ENCODE results near the gene TMEM218.

The TMEM218 gene

DNA sequence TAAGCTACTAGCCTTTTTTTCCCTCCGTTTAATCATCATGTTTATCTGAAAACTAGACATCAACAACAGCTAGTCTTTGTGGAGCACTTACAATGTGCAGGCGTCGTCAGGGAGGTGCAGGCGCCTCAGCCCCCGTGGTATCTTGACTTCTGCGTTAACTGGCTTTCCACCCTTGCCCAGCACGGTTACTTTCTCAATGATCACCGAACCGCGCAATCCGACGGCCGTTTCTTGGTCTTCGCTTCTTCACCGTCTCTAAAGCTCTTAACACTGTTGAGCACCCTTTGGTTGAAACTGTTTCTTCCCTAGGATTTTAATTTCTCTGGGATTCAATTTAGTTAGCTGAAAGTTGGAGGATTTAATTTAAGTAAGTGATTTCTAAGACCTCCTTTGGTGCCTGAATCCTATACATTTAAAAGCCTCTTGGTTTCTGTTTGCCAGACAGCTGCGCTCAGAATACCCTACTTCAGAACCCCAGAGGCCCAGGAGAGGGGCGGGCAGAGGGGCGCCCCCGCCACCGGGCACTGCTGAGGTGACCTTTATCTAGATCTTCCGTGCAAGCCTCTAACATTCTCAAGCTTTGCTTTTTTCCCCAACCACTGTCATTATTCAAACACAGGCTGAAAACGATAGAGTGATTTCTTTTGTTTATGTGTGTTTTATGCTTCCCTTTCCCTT is 18.0 kb upstream of the TMEM218 start:
- H3K9me3 ChIP-seq, result no peaks in the 10 kb centered on the region
- no peak for DNase-seq
- H3K4me3 ChIP-seq, result no peak overlapping the region
- H3K36me3 ChIP-seq, result no peaks in the 10 kb centered on the region
- intact Hi-C loops (cut with DNase I; ENCODE audit: low total_unique reads), result no loop called here
- no peaks in the 10 kb centered on the region for H3K4me1 ChIP-seq
- H3K27ac ChIP-seq, result no peak overlapping the region
- H3K27me3 ChIP-seq, result peaks cover 0 to 11% of the 10 kb centered on the region in 2 donors
- TF ChIP-seq, protein P1, sequence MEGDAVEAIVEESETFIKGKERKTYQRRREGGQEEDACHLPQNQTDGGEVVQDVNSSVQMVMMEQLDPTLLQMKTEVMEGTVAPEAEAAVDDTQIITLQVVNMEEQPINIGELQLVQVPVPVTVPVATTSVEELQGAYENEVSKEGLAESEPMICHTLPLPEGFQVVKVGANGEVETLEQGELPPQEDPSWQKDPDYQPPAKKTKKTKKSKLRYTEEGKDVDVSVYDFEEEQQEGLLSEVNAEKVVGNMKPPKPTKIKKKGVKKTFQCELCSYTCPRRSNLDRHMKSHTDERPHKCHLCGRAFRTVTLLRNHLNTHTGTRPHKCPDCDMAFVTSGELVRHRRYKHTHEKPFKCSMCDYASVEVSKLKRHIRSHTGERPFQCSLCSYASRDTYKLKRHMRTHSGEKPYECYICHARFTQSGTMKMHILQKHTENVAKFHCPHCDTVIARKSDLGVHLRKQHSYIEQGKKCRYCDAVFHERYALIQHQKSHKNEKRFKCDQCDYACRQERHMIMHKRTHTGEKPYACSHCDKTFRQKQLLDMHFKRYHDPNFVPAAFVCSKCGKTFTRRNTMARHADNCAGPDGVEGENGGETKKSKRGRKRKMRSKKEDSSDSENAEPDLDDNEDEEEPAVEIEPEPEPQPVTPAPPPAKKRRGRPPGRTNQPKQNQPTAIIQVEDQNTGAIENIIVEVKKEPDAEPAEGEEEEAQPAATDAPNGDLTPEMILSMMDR (IDR thresholded peaks at IDR 0.05), result no peak

DNA sequence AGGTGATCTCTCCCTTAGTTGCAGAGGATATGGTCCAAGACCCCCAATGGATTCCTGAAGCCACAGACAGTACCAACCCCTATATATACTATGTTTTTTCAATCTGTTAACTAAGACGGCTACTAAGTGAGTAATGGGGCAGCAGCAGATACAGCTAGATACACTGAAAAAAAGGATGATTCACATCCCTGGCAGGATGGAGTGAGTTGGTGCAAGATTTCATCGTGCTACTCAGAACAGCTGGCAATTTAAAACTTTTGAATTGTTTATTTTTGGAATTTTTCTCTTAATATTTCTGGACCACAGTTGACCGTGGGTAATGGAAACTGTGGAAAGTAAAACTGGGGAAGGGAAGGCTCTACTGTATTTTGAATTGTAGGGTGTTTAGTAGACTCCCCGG is 17.0 kb upstream of the TMEM218 start:
- DNase-seq, result no peak
- TF ChIP-seq, protein P1 (IDR thresholded peaks at IDR 0.05), result no peak
- Histone ChIP-seq H3K4me1 (no peaks in the 10 kb centered on the region), H3K27me3 (peaks cover 0 to 11% of the 10 kb centered on the region in 2 donors), H3K36me3 (no peaks in the 10 kb centered on the region), H3K9me3 (no peaks in the 10 kb centered on the region), H3K27ac (no peak overlapping the region), H3K4me3 (no peak overlapping the region)
- intact Hi-C loops (cut with DNase I; ENCODE audit: low total_unique reads), result no loop called here

DNA sequence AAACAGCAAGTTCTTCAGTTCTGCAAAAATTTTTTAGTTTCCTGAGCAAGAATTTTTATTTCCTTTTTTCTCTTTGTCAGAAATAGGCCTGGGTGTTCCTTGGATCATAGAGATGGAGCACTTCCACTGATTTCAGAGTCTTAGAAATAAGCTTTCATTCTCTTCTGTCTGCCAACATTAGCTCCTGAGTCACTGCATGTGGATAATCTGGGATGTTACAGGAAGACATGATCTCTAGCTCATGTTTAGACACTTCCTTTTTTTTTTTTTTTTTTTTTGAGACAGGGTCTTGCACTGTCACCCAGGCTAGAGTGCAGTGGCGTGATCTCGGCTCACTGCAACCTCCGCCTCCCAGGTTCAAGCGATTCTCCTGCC is 13.2 kb upstream of the TMEM218 start:
- H3K27ac ChIP-seq, result no peak overlapping the region
- H3K36me3 ChIP-seq, result no peaks in the 10 kb centered on the region
- peaks cover 0 to 11% of the 10 kb centered on the region in 2 donors for H3K27me3 ChIP-seq
- intact Hi-C loops (cut with DNase I; ENCODE audit: low total_unique reads), result no loop called here
- no peaks in the 10 kb centered on the region for H3K9me3 ChIP-seq
- no peak for DNase-seq
- no peaks in the 10 kb centered on the region for H3K4me1 ChIP-seq
- H3K4me3 ChIP-seq, result no peak overlapping the region
- TF ChIP-seq, protein P1 (IDR thresholded peaks at IDR 0.05), result no peak

GRCh38 chr11:125123947-125124617 is 12.7 kb upstream of the TMEM218 start:
- H3K4me1 ChIP-seq, result no peaks in the 10 kb centered on the region
- intact Hi-C loops (cut with DNase I; ENCODE audit: low total_unique reads), result no loop called here
- peaks cover 0 to 10% of the 10 kb centered on the region in 2 donors for H3K27me3 ChIP-seq
- peak; percentile 47 to 71 for DNase-seq
- TF ChIP-seq, protein P1 (IDR thresholded peaks at IDR 0.05), result peak in 1 of 2 experiments; percentile 13
- no peak overlapping the region for H3K27ac ChIP-seq
- no peaks in the 10 kb centered on the region for H3K36me3 ChIP-seq
- H3K4me3 ChIP-seq, result no peak overlapping the region
- H3K9me3 ChIP-seq, result no peaks in the 10 kb centered on the region

DNA sequence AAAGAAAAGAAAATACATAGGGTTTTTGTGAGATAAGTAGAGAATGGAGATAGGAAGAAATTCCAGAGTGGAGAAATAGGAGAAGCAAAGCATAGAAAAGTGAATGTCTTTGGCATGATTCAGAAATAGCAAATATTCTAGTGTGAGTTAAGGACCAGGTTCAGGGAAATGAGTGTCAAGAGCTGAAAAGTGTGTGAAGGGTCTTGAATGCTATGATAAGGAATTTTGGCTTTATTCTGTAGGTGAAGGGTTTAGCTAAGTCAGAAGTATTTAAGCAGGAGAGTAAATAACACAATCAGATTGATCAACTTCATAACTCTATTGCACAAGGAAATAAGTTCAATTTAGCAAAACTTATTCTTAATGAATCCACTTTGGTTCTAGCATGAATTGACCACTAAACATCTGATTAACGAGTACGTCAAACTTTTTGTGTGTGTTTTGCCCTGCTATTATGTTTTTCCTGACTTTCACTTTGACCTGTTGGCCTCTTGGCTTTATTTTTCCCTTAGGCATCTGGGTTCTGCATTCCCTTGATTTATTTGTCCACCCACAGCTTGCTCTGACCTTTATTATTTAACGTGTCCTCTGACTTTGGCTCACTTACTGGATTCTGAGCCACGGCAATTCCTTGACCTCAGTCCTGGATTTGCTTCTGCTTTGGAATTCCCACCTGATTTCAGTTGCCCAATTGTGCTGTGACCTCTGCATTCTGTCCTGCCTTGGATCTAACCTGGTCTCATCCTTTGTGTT is 11.9 kb upstream of the TMEM218 start:
- H3K4me3 ChIP-seq, result no peak overlapping the region
- TF ChIP-seq, protein P1 (IDR thresholded peaks at IDR 0.05), result no peak
- no peaks in the 10 kb centered on the region for H3K9me3 ChIP-seq
- no peaks in the 10 kb centered on the region for H3K4me1 ChIP-seq
- H3K27me3 ChIP-seq, result peaks cover 0 to 14% of the 10 kb centered on the region in 2 donors
- no peaks in the 10 kb centered on the region for H3K36me3 ChIP-seq
- intact Hi-C loops (cut with DNase I; ENCODE audit: low total_unique reads), result no loop called here
- no peak overlapping the region for H3K27ac ChIP-seq
- DNase-seq, result no peak

All from tibial artery (tissue), 4 donors.